ENCODE data around the gene ZDHHC18. TPM values are rescaled to one million over a fixed set of nuclear protein-coding genes. Genes with fewer than 3 reads are reported as not detected.
A peak's percentile ranks its signal among the peaks of the same experiment; 100 is the strongest.

ZDHHC18 gene
- total RNA-seq, 4 donors from 2014 or later, result 10.5 to 36.9 (median 17.1) TPM

DNA sequence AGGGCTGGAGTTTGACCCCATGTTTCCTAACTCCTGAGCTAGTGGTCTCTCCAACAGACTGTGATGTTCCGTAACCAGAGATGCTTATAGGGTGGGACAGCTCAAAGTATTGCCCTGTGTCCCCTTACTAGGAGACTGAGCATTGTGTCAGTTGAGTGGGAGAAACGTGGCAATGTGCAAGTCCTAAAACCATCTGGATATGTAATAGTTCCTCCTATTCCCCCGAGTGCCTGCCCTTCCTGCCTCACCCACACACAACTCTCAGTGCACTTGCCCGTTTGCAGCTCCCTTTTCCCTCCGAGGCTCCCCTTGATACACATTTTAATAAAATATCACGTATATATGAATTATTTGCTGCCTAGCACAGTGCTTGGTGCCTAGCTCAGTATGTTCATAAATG lies 35.3 kb upstream of the ZDHHC18 start:
- no peak for ATAC-seq
- no peak overlapping the region for H3K4me3 ChIP-seq
- H3K9me3 ChIP-seq, result no peaks in the 10 kb centered on the region
- 56 to 69% methylated on average over 5 to 6 of the region's 6 CpGs for WGBS, 2 donors (ENCODE audit: low coverage in 1 of 2)
- no peak for TF ChIP-seq POLR2AphosphoS5 (IDR thresholded peaks at IDR 0.05)
- TF ChIP-seq, protein P1, sequence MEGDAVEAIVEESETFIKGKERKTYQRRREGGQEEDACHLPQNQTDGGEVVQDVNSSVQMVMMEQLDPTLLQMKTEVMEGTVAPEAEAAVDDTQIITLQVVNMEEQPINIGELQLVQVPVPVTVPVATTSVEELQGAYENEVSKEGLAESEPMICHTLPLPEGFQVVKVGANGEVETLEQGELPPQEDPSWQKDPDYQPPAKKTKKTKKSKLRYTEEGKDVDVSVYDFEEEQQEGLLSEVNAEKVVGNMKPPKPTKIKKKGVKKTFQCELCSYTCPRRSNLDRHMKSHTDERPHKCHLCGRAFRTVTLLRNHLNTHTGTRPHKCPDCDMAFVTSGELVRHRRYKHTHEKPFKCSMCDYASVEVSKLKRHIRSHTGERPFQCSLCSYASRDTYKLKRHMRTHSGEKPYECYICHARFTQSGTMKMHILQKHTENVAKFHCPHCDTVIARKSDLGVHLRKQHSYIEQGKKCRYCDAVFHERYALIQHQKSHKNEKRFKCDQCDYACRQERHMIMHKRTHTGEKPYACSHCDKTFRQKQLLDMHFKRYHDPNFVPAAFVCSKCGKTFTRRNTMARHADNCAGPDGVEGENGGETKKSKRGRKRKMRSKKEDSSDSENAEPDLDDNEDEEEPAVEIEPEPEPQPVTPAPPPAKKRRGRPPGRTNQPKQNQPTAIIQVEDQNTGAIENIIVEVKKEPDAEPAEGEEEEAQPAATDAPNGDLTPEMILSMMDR (IDR thresholded peaks at IDR 0.05), result no peak
- no peak for TF ChIP-seq EP300 (IDR thresholded peaks at IDR 0.05)
- no peak for TF ChIP-seq POLR2A (IDR thresholded peaks at IDR 0.05)
- H3K36me3 ChIP-seq, result peaks cover 0 to 52% of the 10 kb centered on the region in 2 donors
- H3K27me3 ChIP-seq, result no peaks in the 10 kb centered on the region
- no peak overlapping the region for H3K27ac ChIP-seq
- peaks cover 0 to 43% (median 7%) of the 10 kb centered on the region in 3 donors for H3K4me1 ChIP-seq

DNA sequence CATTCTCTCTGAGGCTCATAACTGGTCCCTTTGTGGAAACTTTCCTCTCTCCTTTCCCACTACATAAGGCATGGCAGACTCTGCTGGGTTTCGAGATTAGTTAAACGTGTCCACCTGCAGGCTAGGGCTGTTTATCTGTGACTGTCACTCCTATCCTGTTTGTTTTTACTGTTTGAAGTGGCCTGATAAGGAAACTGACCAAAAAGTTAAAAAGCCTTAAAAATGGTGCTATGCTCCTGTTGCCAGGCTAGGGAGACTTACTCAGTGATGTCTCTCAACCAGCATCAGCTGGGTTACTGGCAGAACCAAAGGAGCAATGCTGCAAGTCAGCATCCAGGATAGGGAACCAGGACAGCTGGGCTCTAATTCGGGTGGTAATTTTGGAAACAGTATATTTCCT lies 34.9 kb upstream of the ZDHHC18 start:
- H3K4me3 ChIP-seq, result no peak overlapping the region
- H3K9me3 ChIP-seq, result no peaks in the 10 kb centered on the region
- H3K27ac ChIP-seq, result no peak overlapping the region
- peaks cover 0 to 57% of the 10 kb centered on the region in 2 donors for H3K36me3 ChIP-seq
- no peak for ATAC-seq
- TF ChIP-seq, protein P1 (IDR thresholded peaks at IDR 0.05), result no peak
- TF ChIP-seq POLR2AphosphoS5 (IDR thresholded peaks at IDR 0.05) (no peak), POLR2A (IDR thresholded peaks at IDR 0.05) (no peak), EP300 (IDR thresholded peaks at IDR 0.05) (no peak)
- H3K4me1 ChIP-seq, result peaks cover 0 to 38% (median 4%) of the 10 kb centered on the region in 3 donors
- 60 to 76% methylated on average over 1 to 3 of the region's 3 CpGs for WGBS, 2 donors (ENCODE audit: low coverage in 1 of 2)
- no peaks in the 10 kb centered on the region for H3K27me3 ChIP-seq

DNA sequence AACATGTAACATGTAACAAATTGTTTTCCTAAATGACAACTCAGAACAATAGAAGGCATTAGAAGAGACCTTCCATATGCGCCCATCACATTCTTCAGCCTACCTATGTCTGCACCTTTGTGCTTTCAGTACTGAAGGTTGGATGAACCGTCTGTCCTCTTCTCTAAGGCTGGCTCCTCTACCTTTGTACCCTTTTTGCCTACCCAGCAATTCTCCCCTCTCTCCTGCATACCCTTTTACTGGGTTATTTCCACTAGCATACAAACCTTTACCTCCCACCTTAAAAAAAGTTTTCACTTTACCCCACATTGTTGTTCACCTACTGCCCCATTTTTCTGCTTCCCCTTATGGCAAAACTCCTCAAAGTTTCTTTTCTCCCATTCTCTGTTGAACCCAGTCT lies 33.6 kb upstream of the ZDHHC18 start:
- Histone ChIP-seq H3K27ac (no peak overlapping the region), H3K36me3 (peaks cover 0 to 67% of the 10 kb centered on the region in 2 donors), H3K4me3 (no peak overlapping the region), H3K4me1 (peaks cover 0 to 41% (median 0%) of the 10 kb centered on the region in 3 donors), H3K9me3 (no peaks in the 10 kb centered on the region), H3K27me3 (no peaks in the 10 kb centered on the region)
- WGBS, 2 donors (ENCODE audit: low coverage in 1 of 2), result 93 to 100% methylated on average over 1 to 2 of the region's 2 CpGs
- TF ChIP-seq POLR2AphosphoS5 (IDR thresholded peaks at IDR 0.05), result no peak
- TF ChIP-seq, protein P1 (IDR thresholded peaks at IDR 0.05), result no peak
- TF ChIP-seq POLR2A (IDR thresholded peaks at IDR 0.05), result no peak
- TF ChIP-seq EP300 (IDR thresholded peaks at IDR 0.05), result no peak
- ATAC-seq, result no peak

DNA sequence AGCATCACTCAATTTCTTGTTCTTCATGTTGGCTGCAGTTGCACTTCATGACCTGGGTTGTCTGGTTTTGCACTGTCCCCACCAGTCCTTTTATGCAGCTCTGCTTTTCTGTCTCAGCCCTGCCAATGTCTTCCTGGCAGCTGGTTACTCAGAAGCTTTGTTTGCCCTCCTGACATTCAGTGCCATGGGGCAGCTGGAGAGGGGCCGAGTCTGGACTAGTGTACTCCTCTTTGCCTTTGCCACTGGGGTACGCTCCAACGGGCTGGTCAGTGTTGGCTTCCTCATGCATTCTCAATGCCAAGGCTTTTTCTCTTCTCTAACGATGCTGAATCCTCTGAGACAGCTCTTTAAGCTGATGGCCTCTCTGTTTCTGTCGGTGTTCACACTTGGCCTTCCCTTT lies 32.1 kb upstream of the ZDHHC18 start:
- Histone ChIP-seq H3K9me3 (no peaks in the 10 kb centered on the region), H3K27ac (no peak overlapping the region), H3K4me3 (no peak overlapping the region), H3K27me3 (no peaks in the 10 kb centered on the region), H3K36me3 (peaks cover 0 to 69% of the 10 kb centered on the region in 2 donors), H3K4me1 (peaks cover 3 to 44% (median 6%) of the 10 kb centered on the region in 3 donors)
- WGBS, 2 donors (ENCODE audit: low coverage in 1 of 2), result 90 to 100% methylated on average over 2 to 5 of the region's 5 CpGs
- TF ChIP-seq POLR2AphosphoS5 (IDR thresholded peaks at IDR 0.05) (no peak), POLR2A (IDR thresholded peaks at IDR 0.05) (no peak)
- TF ChIP-seq, protein P1 (IDR thresholded peaks at IDR 0.05), result no peak
- ATAC-seq, result no peak

DNA sequence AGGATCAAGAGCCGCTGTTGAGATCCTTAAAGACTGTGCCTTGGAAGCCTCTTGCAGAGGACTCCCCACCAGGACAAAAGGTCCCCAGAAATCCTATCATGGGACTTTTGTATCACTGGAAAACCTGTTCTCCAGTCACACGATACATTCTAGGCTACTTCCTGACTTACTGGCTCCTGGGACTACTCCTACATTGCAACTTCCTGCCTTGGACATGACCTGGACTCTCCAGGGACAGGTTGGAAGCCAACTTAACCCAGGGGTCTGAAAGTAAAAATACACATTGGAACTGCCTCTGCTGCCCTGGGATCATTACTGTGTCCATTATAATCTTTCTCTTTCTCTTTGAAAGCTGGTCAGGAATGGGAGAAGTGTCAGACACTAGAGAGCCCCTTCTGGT lies 28.9 kb upstream of the ZDHHC18 start:
- Histone ChIP-seq H3K4me3 (no peak overlapping the region), H3K27me3 (no peaks in the 10 kb centered on the region), H3K4me1 (peaks cover 9 to 41% (median 14%) of the 10 kb centered on the region in 3 donors), H3K27ac (peak overlapping the region in 1 of 4 donors; percentile 1), H3K9me3 (no peaks in the 10 kb centered on the region), H3K36me3 (peaks cover 0 to 50% of the 10 kb centered on the region in 2 donors)
- 83% methylated on average over 2 of the region's 2 CpGs; no CpG with 5 or more reads in 1 of the 2 donors for WGBS, 2 donors (ENCODE audit: low coverage in 1 of 2)
- TF ChIP-seq, protein P1 (IDR thresholded peaks at IDR 0.05), result no peak
- no peak for TF ChIP-seq POLR2A (IDR thresholded peaks at IDR 0.05)
- TF ChIP-seq EP300 (IDR thresholded peaks at IDR 0.05), result no peak
- no peak for TF ChIP-seq POLR2AphosphoS5 (IDR thresholded peaks at IDR 0.05)
- no peak for ATAC-seq
